Uterus (tissue), 4 donors: Measurements from ENCODE around the gene DNAJB13. TPM values are rescaled to one million over a fixed set of nuclear protein-coding genes. Genes with fewer than 3 reads are reported as not detected.

ENCODE experiments used
- DNase-seq, 2 donors: peaks; one replicate each; pipeline ENCODE4 v3.0.0-alpha.2; 2019 to 2020
- H3K27ac ChIP-seq, 2 donors: fragments of 200-600 bp; sonication (generic); 1 replicate in 1 of 2; 2 replicates in 1 of 2; pipeline ENCODE4 v1.5.1; 2016 to 2018
- H3K27me3 ChIP-seq, 2 donors: fragments of 200-600 bp; sonication (generic); one replicate each; pipeline ENCODE4 v1.5.1; 2018 to 2019; ENCODE audit warnings: control low read depth in 1 of 2
- H3K36me3 ChIP-seq, 2 donors: fragments of 200-600 bp; sonication (generic); one replicate each; pipeline ENCODE4 v1.5.1; 2019; ENCODE audit warnings: control low read depth in 1 of 2
- H3K4me1 ChIP-seq, 2 donors: fragments of 200-600 bp; sonication (generic); one replicate each; pipeline ENCODE4 v1.5.1; 2018 to 2019; ENCODE audit warnings: control low read depth in 1 of 2
- H3K4me3 ChIP-seq, 2 donors: fragments of 200-600 bp; sonication (generic); 1 replicate in 1 of 2; 2 replicates in 1 of 2; pipeline ENCODE4 v1.5.1; 2018 to 2019; ENCODE audit warnings: mild to moderate bottlenecking in 1 of 2
- H3K9me3 ChIP-seq, 2 donors: fragments of 200-600 bp; sonication (generic); one replicate each; pipeline ENCODE4 v1.5.1; 2019; ENCODE audit warnings: control low read depth in 1 of 2
- CTCF ChIP-seq, 4 experiments: fragments of 200-600 bp in 2 of 4; fragments of 450-650 bp in 2 of 4; sonication (generic) in 2 of 4; IDR thresholded peaks; one replicate each; pipeline ENCODE4 v1.5.1; 2016 to 2019; ENCODE audit warnings: antibody characterized with exemption in 4 of 4, mild to moderate bottlenecking in 2 of 4, moderate library complexity in 1 of 4
- POLR2A ChIP-seq, 2 donors: fragments of 450-650 bp; IDR thresholded peaks; one replicate each; pipeline ENCODE4 v1.6.1; 2016; ENCODE audit warnings: antibody characterized with exemption in 2 of 2, mild to moderate bottlenecking in 1 of 2, moderate library complexity in 1 of 2
- intact Hi-C: fragments of 100-400 bp; cut with DNase I; formaldehyde crosslinking; loops from one replicate; pipeline ENCODE4 v1.15.1; 2023; ENCODE audit warnings: low total_unique reads
- total RNA-seq, 4 donors: library from RNA; depleted of rRNA in 3 of 4; stranded (reverse); fragments of >200 nt in 3 of 4; gene quantifications; one replicate each; pipeline versions ENCODE4 v1.1.0 to v1.2.4, GENCODE V29; 2014 to 2023
- donor health status: DM: yes; HTN: yes; CAD: no.

The DNAJB13 gene
- total RNA-seq, 4 donors from 2014 or later, result 1.9 to 9.1 (median 4.6) TPM; not detected in 1

GRCh38 chr11:73976451-73977151 is 25.8 kb downstream of the DNAJB13 start:
- Histone ChIP-seq H3K4me3 (no peak overlapping the region), H3K36me3 (no peaks in the 10 kb centered on the region), H3K9me3 (no peaks in the 10 kb centered on the region), H3K27ac (no peak overlapping the region), H3K4me1 (no peaks in the 10 kb centered on the region), H3K27me3 (no peaks in the 10 kb centered on the region)
- TF ChIP-seq CTCF (IDR thresholded peaks at IDR 0.05), result no peak
- TF ChIP-seq POLR2A (IDR thresholded peaks at IDR 0.05), result no peak
- intact Hi-C loops, result no loop called here
- no peak for DNase-seq

GRCh38 chr11:73977856-73978519 is 27.2 kb downstream of the DNAJB13 start:
- no peaks in the 10 kb centered on the region for H3K9me3 ChIP-seq
- intact Hi-C loops, result no loop called here
- H3K27me3 ChIP-seq, result no peaks in the 10 kb centered on the region
- peaks cover 0 to 6% of the 10 kb centered on the region in 2 donors for H3K4me1 ChIP-seq
- no peak overlapping the region for H3K27ac ChIP-seq
- no peak for DNase-seq
- H3K36me3 ChIP-seq, result no peaks in the 10 kb centered on the region
- no peak overlapping the region for H3K4me3 ChIP-seq
- no peak for TF ChIP-seq CTCF (IDR thresholded peaks at IDR 0.05)
- TF ChIP-seq POLR2A (IDR thresholded peaks at IDR 0.05), result no peak

- no peak for DNase-seq
- no peaks in the 10 kb centered on the region for H3K9me3 ChIP-seq
- intact Hi-C loops, result no loop called here
- TF ChIP-seq POLR2A (IDR thresholded peaks at IDR 0.05), result no peak
- TF ChIP-seq CTCF (IDR thresholded peaks at IDR 0.05), result no peak
- no peak overlapping the region for H3K27ac ChIP-seq
- H3K36me3 ChIP-seq, result no peaks in the 10 kb centered on the region
- H3K27me3 ChIP-seq, result no peaks in the 10 kb centered on the region
- H3K4me3 ChIP-seq, result no peak overlapping the region
- peaks cover 0 to 6% of the 10 kb centered on the region in 2 donors for H3K4me1 ChIP-seq
Measured at GRCh38 chr11:73978576-73979086, 27.8 kb downstream of the DNAJB13 start.

- H3K4me1 ChIP-seq, result peaks cover 0 to 6% of the 10 kb centered on the region in 2 donors
- H3K4me3 ChIP-seq, result no peak overlapping the region
- no peak for DNase-seq
- intact Hi-C loops, result no loop called here
- H3K27me3 ChIP-seq, result no peaks in the 10 kb centered on the region
- TF ChIP-seq CTCF (IDR thresholded peaks at IDR 0.05) (no peak), POLR2A (IDR thresholded peaks at IDR 0.05) (no peak)
- H3K27ac ChIP-seq, result no peak overlapping the region
- no peaks in the 10 kb centered on the region for H3K36me3 ChIP-seq
- H3K9me3 ChIP-seq, result no peaks in the 10 kb centered on the region
Measured at GRCh38 chr11:73980001-73980961, 29.5 kb downstream of the DNAJB13 start.
